Osteoblast (primary cell): ENCODE results near the gene HOXA2. TPM values are rescaled to one million over a fixed set of nuclear protein-coding genes. Genes with fewer than 3 reads are reported as not detected.

Experiments used
- DNase-seq: peaks from one replicate; pipeline ENCODE4 v3.0.0; 2011; ENCODE audit warnings: low spot score, mixed read lengths; ENCODE audit not compliant: insufficient read length; ENCODE audit errors: missing footprints
- H2AFZ ChIP-seq: 2 replicates; pipeline ENCODE4 v1.6.0; 2011; ENCODE audit warnings: mild to moderate bottlenecking, low read length
- H3K27ac ChIP-seq: 2 replicates; pipeline ENCODE4 v1.5.1; 2011; ENCODE audit warnings: mild to moderate bottlenecking, low read depth, low read length, moderate library complexity
- H3K27me3 ChIP-seq: 2 replicates; pipeline ENCODE4 v1.6.0; 2012; ENCODE audit warnings: mild to moderate bottlenecking, control low read depth, inconsistent platforms, low read length, moderate library complexity; ENCODE audit not compliant: insufficient read depth
- H3K36me3 ChIP-seq: 2 replicates; pipeline ENCODE4 v1.5.1; 2011; ENCODE audit warnings: mild to moderate bottlenecking, low read length, control low read depth, moderate library complexity; ENCODE audit not compliant: insufficient read depth
- H3K4me1 ChIP-seq: 2 replicates; pipeline ENCODE4 v1.5.1; 2011; ENCODE audit warnings: mild to moderate bottlenecking, low read length, control low read depth, moderate library complexity; ENCODE audit not compliant: insufficient read depth
- H3K4me2 ChIP-seq: 2 replicates; pipeline ENCODE4 v1.6.0; 2011; ENCODE audit warnings: mild to moderate bottlenecking, low read length; ENCODE audit not compliant: insufficient read depth
- H3K4me3 ChIP-seq: fragments of 200-600 bp; sonication (generic); 3 replicates; pipeline ENCODE4 v1.5.1; 2012; ENCODE audit warnings: mild to moderate bottlenecking, low read length, inconsistent platforms; ENCODE audit not compliant: insufficient read depth
- H3K79me2 ChIP-seq: 2 replicates; pipeline ENCODE4 v1.6.0; 2012; ENCODE audit warnings: mild to moderate bottlenecking, low read length, control low read depth, inconsistent platforms; ENCODE audit not compliant: insufficient read depth
- H3K9me3 ChIP-seq: 2 replicates; pipeline ENCODE4 v1.5.1; 2011; ENCODE audit warnings: low read depth, low read length, control low read depth
- H4K20me1 ChIP-seq: 2 replicates; pipeline ENCODE4 v1.6.0; 2012; ENCODE audit warnings: mild to moderate bottlenecking, low read length, control low read depth; ENCODE audit not compliant: insufficient read depth
- total RNA-seq: library from RNA; depleted of rRNA; stranded (reverse); fragments of >200 nt; gene quantifications from 2 replicates; pipeline ENCODE4 v1.2.3, GENCODE V29; 2012
- TF ChIP-seq, protein P1 (sequence below): IDR thresholded peaks from 2 replicates; pipeline ENCODE4 v1.5.1; 2011; ENCODE audit warnings: mild to moderate bottlenecking, low read depth, low read length, moderate library complexity; ENCODE audit errors: extremely low read depth

Gene HOXA2
- total RNA-seq, 1 donor: 0.36 TPM

DNA sequence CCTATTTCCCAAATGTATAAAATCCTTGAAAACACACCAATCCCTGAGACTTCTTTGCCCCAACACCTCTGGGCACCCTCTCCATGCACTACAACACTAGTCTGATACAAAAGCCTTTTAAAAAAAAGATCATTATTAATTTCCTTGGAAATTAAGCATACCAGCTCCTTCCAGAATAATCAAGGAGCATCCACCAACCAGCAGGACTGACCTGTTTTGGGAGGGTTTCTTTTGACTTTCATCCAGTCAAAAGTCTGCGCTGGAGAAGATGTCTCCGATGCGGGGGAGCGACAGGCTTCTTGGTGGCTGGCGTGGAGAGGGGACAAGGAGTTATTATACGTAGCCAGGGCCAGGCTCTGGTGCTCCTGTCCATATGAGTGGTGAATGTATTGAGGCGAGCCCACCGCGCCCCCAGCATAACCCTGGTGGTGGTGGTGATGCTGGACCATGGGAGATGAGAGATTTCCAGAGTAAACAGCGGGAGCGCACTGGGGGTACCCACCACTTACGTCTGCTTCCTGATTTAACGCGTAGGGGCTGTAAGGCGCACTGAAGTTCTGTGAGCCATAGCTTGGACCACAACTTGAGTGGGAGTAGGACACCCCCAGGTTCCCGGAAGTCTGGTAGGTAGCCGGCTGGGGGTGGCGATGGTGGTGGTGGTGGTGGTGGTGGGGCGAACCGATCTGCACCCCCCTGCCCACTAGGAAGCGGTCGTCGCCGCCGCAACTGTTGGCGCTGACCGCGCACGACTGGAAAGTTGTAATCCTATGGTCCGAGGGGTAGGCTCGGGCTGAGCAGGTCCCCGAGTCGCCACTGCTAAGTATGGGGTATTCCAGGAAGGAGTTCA, 7.2 kb downstream of the HOXA2 start:
- H3K79me2 ChIP-seq: peaks cover 53% of the 10 kb centered on the region
- no peaks in the 10 kb centered on the region for H3K9me3 ChIP-seq
- no peaks in the 10 kb centered on the region for H3K27me3 ChIP-seq

DNA sequence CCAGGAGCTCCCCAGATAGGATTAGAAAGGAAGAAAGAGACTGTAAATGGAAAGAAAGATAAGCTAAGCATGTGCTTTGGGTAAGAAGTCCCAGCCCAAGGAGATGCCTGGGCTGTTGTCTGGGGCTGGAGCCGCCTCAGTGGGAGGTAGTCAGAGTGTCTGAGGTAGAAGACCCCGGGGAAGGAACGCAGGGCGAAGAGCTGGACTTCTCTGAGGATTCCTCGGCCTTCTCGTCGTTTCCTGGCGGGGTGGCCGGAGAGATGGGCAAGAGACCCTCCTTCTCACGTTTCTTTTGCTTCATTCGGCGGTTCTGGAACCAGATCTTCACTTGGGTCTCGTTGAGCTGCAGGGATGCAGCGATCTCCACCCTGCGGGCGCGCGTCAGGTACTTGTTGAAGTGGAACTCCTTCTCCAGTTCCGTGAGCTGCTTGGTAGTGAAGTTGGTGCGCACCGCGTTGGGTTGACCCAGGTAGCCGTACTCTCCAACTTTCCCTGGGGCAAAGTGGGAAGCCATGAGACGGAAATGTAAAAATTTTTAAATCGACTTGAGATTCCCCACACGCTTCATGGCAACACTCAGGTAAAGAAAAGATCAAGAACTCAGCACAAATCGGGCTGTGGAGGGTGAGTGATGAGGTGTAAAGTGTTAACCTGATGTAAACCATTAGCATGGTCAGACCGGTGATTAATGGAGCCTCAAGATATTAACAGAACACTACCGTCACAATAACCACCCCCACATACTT, 8.0 kb downstream of the HOXA2 start:
- TF ChIP-seq, protein P1, sequence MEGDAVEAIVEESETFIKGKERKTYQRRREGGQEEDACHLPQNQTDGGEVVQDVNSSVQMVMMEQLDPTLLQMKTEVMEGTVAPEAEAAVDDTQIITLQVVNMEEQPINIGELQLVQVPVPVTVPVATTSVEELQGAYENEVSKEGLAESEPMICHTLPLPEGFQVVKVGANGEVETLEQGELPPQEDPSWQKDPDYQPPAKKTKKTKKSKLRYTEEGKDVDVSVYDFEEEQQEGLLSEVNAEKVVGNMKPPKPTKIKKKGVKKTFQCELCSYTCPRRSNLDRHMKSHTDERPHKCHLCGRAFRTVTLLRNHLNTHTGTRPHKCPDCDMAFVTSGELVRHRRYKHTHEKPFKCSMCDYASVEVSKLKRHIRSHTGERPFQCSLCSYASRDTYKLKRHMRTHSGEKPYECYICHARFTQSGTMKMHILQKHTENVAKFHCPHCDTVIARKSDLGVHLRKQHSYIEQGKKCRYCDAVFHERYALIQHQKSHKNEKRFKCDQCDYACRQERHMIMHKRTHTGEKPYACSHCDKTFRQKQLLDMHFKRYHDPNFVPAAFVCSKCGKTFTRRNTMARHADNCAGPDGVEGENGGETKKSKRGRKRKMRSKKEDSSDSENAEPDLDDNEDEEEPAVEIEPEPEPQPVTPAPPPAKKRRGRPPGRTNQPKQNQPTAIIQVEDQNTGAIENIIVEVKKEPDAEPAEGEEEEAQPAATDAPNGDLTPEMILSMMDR: no peak
- Histone ChIP-seq H3K4me2 (peak overlapping the region; percentile 89), H3K9me3 (no peaks in the 10 kb centered on the region), H3K27ac (no peak overlapping the region), H3K4me1 (peaks cover 26% of the 10 kb centered on the region), H2AFZ (no peak overlapping the region), H3K36me3 (peaks cover 7% of the 10 kb centered on the region), H3K4me3 (peak overlapping the region; percentile 92), H4K20me1 (peaks cover 12% of the 10 kb centered on the region), H3K79me2 (peaks cover 51% of the 10 kb centered on the region), H3K27me3 (no peaks in the 10 kb centered on the region)
- DNase-seq: no peak

More for the DNA sequence above, 7.2 kb downstream of the HOXA2 start:
- Histone ChIP-seq H4K20me1 (peaks cover 13% of the 10 kb centered on the region), H3K4me1 (peaks cover 26% of the 10 kb centered on the region), H3K27ac (peak overlapping the region; percentile 68), H3K4me3 (peak overlapping the region; percentile 92), H3K4me2 (peak overlapping the region; percentile 89), H3K36me3 (peaks cover 12% of the 10 kb centered on the region), H2AFZ (peak overlapping the region; percentile 94)
- TF ChIP-seq, protein P1: no peak
- DNase-seq: peak; percentile 80

DNA sequence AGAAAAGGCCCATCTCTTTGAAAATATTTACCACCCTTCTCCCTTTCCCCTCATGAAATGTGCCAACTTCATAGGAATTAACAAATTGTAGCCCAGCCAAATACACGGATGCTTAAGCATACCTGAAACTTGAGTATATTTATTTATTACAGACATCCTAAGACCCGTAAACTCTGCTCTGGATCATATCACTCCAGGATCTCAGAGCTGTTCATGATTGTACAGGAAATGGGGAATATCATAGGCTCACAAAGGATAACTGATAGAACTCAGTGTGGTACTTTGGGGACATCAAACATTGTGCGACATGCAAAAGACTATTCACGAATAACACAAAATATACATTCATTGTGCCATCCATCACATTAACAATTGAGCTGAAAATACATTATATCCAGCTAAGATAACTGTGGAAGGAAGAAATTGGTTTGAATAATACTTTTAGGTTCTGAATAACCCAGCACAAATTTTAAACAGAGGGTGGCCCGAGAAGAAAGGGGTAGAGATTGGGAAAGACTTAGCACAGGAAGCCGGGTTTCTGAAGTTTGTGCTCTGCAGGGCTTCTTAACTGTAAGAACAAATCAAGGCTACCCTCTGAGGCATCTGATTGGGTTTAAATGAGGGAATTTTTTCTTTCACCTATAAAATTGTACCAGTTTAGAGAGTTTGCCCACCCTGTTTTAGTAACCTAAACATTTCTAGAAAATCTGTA, 9.1 kb downstream of the HOXA2 start:
- no peaks in the 10 kb centered on the region for H3K9me3 ChIP-seq
- peaks cover 5% of the 10 kb centered on the region for H4K20me1 ChIP-seq
- no peak overlapping the region for H3K4me2 ChIP-seq
- H3K4me3 ChIP-seq: no peak overlapping the region
- H3K27me3 ChIP-seq: no peaks in the 10 kb centered on the region
- no peak overlapping the region for H2AFZ ChIP-seq
- H3K27ac ChIP-seq: no peak overlapping the region
- H3K36me3 ChIP-seq: no peaks in the 10 kb centered on the region
- peaks cover 39% of the 10 kb centered on the region for H3K79me2 ChIP-seq
- DNase-seq: no peak
- H3K4me1 ChIP-seq: peaks cover 16% of the 10 kb centered on the region
- TF ChIP-seq, protein P1: no peak

DNA sequence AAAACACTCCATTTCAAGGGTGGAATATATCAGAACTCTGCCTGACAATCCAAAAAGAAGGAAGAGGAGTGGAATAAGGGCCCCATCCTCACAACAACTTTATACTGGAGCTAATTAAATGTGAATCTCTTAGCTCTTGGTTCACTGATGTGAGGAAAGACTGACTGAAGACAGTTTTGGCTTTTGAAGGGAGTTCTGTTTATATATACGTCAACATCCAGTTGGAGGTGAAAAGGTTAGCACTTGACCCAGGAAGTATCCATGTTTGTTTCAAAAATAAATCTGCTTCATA, 9.7 kb downstream of the HOXA2 start:
- Histone ChIP-seq H3K27me3 (no peaks in the 10 kb centered on the region), H3K27ac (no peak overlapping the region), H2AFZ (no peak overlapping the region), H3K79me2 (peaks cover 34% of the 10 kb centered on the region), H3K4me1 (peaks cover 15% of the 10 kb centered on the region), H3K4me3 (no peak overlapping the region), H4K20me1 (peaks cover 5% of the 10 kb centered on the region), H3K36me3 (no peaks in the 10 kb centered on the region), H3K4me2 (no peak overlapping the region), H3K9me3 (no peaks in the 10 kb centered on the region)
- TF ChIP-seq, protein P1: no peak
- DNase-seq: no peak
